HG03139 (cell line): ENCODE measurements around the gene SCYL1.

Experiments
- ATAC-seq: cut with Tn5 transposase; IDR thresholded peaks from one replicate; pipeline ENCODE4 v1.9.1; 2021; ENCODE audit not compliant: unreplicated experiment

The SCYL1 gene

DNA sequence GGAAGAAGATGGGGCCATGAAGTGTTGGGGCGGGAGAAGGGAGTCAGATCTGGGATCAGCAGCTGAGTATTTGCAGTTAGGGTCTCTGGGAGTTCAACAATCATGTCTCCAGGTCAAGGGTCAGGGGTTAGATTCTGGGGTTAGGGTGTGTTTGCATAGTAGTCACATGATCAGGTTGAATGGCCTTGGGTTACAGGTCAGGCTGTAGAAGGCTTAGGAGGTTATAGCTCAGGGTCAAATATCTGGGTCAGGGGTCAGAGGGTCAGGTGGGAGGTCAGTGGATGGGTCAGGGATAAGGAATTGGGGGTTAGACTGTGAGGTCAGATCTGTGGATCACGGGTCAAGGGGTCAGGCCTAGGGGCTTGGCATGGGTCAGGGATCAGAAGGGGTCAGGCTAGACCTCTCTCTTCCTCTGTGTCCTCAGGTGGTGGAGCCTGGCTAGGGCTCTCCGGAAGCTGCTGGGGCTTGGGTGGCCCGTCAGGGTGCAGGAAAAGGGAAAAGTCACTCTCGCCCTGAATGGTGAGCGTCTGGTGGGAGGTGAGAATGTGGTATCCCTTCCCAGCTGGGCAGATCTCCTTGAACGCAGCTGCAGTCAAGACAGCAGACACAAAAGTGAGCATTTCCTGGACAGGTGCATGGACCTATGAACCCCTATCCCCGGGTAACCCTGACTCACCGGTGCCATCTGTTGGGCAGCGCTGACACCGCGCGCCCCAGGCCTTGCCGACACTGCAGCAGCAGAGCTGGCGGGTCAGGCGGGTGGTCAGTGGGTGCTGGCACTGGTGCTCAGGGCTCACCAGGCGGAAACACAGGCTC is 26.9 kb downstream of the SCYL1 start:
- no peak for ATAC-seq

DNA sequence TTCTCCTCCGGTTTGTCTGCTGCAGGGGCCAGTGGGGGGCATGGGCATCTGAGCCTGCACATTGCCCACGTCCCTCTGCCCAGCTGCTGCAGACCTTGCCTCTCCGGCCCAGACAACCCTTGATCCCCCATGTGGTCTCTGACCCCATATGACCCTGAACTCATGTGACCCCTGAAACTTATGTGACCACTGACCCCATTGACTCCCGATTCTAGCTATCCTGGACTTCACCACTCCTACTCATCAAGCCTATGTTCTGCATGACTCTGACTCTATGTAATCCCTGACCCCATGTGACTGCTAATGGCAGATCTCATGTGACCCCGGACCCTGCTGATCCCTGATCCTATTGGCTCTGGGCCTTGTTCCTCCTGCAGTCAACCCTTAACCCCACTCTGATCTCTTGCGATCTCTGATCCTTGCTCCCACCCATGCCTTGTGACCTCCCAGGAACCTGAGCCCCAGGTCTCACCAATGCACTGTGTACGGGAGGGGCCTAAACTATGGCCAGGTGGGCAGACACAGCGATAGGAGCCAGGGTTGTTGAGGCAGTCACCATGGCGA is 27.6 kb downstream of the SCYL1 start:
- no peak for ATAC-seq

DNA sequence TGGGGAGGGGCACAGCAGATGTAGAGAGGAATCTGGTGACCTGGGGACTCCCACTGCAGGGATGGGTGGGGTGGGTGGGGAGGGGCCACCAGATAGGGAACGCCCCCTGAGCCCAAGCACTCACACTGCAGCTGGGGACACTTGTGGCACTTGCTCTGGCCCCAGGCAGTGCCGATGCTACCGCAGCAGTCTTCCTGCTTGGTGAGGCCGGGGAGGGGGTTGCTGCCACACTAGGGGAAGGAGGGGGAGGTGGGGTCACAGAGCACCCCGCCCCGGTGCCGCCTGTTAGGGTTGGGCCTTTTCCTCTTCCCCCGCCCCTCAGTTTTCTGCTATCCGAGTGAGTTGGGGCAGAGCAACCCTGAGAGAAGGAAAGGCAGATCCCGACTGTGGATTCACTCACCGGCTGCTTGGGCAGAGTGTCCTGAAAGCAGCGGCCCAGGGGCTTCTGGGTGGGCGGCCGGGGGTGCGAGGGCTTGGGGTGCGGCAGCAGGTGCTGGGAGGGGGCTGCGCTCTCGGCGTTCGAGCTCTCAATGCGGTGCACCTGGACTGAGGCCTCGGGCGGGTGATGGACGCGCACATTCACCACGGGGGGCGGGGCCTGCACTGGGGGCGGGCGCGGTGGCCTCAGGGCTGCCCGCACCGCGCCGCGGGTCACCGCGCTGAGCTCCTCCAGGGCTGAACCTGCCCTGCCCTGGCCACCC is 28.6 kb downstream of the SCYL1 start:
- no peak for ATAC-seq

DNA sequence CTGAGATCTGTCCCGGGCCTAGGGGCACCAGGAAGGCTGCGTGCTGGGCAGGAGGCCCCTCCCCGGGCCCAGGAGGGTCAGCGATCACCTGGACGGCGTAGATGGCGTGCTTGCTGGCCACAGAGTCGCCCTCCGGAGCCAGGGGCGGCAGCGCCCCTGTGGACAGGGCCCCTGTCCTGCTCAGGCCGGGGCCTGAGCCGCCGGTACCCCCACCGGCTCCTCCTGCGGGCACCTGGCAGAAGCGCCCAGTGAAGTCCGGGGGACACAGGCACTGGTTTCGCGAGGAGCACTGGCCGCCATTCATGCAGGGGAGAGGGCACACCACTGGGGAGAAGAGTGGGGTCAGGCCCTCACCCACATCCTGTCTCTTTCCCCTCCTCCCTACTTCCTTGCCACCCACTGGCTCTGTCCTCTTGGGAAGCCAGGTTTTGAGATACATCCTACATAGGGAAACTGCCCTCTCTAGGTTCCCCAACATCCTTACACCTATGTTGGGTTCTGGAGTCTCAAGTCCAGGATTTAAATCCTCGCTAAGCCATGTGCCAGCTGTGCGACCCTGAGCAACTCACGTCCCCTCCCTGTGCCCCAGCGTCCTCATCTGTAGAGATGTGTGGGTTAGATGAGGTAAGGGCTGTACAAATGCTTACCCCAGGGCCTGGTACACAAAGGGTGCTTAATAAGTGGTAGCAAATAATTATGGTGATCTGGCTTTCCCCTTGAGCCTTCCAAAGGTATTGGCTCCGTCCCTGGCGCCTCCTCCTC is 29.4 kb downstream of the SCYL1 start:
- ATAC-seq, result no peak

DNA sequence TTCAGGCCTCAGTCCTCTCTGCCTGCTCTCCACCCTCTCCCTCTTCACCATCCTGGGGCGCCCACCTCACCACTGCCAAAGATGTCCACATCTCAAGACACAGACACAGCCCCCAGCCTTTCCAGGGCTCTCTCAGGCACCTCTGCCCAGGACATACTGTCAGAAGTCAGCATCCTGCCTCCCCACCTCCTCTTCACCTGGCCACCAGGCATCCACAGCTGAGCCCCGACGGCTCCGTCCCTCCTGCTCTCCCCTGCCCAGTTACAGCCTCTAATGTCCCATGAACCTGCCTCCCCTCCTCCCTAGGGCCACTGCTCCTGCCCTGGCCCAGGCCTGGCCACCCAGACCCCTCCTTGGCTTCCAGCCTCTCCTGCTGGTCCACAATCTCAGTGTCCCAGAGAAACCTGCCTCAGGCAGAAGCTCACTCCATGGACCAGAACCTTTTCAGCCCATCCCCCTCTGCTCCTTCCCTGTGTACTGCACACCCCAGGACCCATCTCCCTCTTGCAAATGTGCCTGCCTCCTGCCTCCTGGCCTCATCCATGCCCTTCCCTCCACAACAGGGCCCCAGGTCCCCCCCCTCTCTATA is 30.1 kb downstream of the SCYL1 start:
- ATAC-seq, result no peak

DNA sequence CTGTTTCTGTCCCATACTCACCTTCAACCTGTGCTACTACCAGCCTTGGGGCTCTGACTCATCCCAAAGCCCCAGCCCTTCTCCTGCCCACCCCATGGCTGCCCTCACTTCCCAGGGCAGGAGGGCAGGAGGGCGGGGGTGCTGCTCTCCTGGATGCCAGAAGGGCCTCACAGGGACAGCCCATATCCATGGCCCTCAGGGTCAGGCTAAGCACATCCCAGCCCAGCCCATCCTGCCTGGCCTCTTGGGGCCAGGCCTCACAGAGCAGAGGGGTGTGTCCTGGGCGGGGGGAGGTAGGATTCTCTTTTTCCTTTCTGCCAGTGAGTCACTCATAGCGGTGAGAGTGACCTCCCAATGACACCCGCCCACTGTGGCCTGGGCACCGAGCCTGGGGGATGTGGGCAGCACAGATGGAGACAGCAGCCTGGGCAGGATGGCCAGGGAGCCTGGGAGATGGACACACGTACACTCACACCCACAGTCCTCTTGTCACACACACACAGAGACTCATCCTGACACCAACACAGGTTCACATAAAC is 30.9 kb downstream of the SCYL1 start:
- ATAC-seq, result no peak

DNA sequence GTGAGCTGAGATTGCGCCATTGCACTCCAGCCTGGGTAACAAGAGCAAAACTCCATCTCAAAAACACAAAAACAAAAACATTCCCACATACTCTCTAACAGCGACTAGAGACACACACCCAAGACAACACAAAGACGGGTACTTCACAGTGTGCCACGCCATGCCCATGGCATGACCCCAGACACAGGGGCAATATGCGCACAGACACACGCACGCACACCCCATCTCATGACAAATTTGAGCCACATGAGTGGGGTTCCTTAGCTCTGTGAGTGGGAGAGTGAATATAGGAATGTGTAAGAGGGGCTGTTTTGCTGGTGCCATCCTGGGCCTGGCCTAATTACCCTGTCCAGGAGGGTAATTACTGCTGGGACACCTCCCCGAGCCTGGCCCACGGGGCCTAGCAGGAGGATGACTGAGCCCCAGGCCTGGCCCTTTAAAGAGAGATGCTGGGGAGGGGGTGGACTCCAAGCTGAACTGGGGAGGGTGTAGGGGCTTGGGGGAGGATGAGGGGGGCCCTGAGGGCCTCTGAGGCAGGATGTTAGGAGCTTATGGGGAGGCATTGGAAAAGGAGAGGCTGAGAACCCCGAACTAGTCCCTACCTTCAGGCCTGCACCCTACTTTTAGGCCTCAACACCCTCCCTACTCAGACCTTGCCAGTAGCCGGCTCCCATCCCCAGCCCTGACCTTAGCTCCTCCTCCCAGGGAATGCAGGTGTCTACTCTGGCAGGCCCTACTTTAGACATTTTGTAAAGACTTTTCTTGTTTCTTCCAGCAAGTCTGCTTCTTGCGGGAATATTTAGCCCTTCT is 31.8 kb downstream of the SCYL1 start:
- ATAC-seq, result no peak

DNA sequence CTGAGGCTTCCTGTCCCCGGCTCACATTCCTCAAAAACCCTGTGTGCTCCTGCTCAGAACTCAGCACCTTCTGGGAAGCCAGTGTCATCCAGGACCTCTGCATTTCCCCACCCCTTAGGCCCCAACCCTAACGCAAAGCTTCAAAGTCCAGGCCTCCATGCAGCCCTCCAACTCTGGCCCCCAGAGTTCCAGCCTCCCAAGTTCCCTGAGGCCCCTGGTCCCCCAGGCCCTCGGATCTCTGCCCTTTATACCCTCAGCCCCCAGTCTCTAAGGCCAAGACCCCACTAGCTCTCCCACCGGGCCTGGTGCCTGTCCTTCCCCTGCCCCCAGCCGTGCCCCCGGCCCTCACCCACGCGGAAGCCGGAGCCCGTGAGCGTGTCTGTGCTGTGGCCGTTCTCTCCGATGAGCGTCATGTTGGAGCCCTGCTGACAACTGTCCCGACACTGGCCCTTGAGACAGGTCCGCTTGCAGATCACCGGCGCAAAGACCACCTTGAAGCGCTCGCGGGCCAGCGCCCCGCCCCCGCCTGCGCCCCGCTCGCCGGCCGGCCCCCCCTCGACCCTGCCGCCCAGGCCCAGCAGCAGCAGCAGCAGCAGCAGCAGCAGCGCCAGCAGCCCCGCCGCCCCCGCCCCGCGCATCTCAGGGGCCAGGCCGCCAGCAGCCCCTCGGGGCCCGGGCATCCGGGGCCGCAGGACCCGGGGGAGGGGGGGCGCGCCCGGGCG is 32.6 kb downstream of the SCYL1 start:
- no peak for ATAC-seq

DNA sequence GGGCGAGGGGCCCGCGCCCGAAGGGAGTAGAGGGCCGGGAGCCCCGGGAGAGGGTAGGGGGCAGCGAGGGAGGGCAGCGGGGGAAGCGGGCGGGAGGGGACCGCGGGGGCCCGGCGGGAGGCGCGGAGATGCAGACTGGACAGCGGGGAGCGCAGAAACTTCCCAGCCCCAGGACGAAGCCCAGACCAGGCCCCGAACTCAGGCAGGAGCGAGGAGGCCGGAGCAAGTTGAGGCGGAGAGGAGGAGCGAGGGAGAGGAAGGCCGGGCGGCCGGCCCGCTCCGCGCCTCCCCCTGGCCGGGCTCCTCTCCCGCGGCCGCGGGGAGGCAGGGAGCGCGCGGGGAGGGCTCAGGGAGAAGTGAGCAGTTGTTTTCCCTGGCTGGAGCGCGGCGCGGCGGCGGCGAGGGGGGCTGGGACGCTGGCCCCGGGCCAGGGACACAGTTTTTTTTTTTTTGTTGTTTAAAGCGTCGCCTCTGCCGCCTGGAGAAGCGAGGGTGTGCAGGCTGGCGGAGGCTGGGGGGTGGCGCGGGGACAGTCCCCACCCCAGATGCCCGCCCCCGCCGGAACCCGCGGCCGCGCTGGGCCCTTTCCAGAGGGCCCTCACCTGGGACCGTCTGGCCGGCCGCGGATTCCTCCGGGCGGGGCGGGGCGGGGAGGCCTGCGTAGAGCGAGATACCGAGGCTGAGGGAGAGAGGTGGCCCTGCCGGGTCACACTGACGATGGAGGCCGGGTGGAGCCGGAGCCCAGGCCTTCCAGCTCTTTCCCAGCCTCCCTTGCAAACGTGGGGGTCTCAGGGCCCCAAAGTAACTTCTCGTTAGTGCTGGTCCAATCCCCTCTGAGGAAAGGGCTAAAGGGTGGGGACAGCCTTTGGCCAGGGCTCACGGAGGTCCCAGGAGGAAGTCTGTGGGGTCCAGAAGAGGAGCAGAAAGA is 33.4 kb downstream of the SCYL1 start, which contains the start of gene LTBP3:
LTBP3 (minus strand) TSS at position 358 of the 928 bp plus-strand sequence. CDS start 400 bp downstream, outside the sequence.
- ATAC-seq, result no peak

DNA sequence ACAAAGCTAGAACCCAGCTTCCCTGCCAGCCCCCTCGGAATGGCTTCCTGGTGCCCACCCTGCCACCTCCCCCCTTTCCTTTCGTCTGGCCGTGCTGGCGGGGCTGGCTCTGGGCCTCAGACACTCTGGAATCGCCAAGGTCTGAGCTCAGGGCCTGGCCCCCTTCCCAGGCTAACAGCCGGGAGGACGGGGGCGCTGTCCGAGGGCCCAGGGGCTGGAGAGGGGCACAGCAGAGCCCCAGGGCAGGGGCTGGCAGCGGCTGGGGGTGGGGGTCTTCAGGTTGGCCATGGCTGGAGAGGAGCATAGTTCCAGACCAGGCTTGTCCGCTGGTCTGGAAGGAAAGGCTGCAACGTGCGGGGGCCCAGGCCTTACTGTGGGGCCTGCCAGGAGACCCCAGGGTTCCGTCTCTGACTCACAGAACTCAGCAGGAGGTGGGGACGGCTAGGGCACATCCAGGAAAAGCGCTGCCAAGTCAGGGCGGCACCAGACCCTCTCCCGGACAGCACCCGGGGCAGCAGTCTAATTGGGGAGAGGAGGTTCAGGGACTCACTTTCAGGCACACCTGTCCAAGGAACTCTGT is 34.1 kb downstream of the SCYL1 start:
- no peak for ATAC-seq

DNA sequence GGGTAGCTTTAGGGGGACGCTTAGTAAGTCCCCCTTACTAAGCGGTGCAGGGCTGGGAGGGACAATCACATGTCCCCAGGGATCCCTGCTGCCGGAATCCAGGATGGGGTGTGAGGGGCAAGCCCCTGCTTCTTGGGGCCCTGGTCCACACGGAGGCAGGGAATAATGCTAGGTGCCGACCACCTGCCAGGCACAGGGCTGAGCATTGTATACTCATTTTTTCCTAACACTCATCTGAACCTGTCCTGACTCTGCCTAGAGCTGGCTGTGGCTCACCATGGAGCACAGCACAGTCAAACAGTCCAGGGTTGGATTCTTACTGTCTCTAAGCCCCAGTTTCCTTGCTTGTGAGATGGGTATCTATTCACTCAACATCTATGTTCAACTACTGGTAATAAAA is 34.7 kb downstream of the SCYL1 start:
- ATAC-seq, result no peak

DNA sequence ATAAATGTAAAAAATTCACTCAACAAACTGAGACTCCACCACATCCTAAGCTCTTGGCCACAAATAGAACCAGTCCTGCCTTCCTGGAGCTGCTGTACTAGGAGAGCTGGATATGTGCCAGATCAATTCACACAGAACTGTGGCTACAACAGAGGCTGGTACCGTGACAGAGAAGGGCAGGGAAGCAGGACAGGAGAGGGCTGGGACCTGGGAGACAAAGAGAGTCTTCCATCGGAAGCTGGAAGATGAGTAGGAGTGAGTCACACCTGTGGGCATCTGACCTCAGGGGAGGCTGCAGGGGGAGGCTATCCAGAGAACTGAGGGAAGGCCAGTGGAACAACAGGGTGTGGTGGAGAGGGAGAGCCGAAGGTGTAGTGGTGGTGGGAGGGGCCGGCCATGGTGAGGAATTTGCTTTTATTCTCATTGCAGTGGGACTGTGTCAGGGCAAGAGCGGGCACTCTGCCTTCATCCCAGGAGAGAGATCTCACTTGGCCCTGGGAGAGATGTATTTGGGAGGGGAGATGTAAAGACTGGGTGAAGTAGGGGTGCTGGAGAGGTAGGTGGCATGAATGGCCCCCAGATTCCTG is 35.2 kb downstream of the SCYL1 start:
- ATAC-seq, result no peak

DNA sequence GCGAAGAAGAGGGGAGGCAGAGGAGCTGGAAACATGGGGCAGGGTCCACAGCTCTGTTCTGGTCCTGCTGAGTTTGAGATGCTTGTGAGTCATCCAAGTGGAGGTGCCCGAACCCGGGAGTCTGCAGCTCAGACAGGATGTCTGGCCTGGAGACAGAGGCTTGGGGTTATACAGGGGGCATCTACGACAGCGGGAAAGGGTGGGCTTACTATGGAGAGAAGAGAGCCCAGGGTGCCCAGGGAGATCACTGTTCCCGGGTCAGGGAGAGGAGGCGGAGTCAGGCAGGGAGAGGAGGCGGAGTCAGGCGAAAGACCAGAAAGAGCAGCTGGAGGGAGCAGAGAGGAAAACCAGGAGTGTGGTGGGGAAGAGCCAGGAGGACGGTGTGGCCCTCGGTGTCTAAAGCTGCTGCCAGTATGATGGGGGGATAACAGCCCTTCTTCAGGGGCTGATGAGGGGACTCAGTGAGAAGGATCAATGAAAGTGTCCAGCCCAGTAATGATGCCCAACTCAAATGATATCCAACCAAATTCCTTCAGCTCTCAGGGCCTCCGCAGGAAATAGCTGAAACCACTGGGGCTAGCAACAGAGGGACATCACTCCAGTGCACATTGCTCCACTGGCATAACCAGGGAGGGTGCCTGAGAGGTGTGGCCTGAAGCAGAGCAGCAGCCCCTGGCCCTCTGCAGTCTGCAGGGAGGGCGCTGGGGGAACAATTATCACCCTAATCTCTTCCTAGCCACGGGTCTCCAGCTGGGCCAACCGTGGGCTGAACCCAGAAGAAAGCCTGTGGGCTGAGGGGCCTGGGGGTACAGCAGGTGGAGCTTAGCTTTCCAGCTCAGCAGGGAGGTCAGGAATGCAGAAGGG is 35.9 kb downstream of the SCYL1 start:
- no peak for ATAC-seq

DNA sequence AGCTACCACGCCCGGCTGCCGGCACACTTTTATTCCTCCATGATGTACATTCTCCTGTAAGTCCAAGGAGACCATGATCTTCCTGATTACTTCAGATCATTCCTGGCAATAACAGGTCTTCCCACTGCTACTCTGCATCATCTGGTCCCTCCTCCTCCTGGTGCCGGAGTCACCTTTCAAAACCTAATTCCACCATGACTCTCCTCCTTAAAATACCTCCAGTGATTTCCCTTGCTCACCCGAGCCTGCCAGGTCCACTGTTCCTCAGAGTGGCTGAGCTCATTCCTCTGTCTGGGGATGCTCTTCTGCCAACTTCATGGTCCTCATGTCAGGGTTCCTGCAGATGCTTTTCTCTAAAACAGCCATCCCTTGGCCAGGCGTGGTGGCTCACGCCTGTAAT is 37.1 kb downstream of the SCYL1 start:
- ATAC-seq, result no peak

DNA sequence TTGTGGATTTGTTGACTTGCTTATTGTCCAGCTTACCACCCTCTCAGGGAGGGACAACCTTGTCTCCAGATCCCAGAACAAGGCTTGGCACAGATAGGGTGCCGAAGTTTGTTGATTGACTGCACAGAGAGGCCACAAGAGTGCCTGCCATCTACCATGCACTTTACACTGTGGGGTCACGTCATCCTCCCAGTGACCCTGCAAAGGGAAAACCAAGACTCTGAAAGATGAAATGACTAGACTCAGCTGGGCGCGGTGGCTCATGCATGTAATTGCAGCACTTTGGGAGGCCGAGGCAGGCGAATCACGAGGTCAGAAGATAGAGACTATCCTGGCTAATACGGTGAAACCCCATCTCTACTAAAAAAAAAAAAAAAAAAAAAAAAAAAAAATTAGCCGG is 37.9 kb downstream of the SCYL1 start:
- ATAC-seq, result no peak

DNA sequence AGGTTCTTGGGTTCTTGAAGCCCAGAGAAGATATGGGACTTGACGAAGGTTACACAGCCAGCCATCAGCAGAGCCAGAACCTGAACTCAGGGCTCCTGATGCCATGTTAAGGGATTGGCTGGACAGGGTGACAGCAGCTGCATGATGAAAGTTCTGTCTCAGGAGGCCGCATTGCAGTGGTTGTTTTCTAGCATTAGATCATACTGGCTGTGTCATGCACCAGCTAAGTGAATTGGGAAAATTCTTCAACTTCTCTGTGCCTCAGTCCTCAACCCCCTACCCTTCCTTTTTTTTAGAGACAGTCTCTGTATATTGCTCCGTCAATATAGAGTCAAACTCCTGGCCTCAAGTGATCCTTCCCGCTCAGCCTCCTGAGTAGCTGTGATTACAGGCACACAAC is 38.7 kb downstream of the SCYL1 start:
- ATAC-seq, result no peak
